Smooth muscle cell (in vitro differentiated cells): ENCODE measurements around the gene IP6K2. TPM values are rescaled to one million over a fixed set of nuclear protein-coding genes. Genes with fewer than 3 reads are reported as not detected.

Source experiments
- DNase-seq: peaks from one replicate; lab custom pipeline; 2025; ENCODE audit not compliant: unreplicated experiment; lab: John Stamatoyannopoulos, UW
- H2AFZ ChIP-seq: fragments of 200-600 bp; sonication (generic); 2 replicates; pipeline ENCODE4 v1.6.0; 2016; ENCODE audit warnings: antibody characterized with exemption, low read depth, mild to moderate bottlenecking
- H3F3A ChIP-seq: fragments of 200-600 bp; sonication (generic); 2 replicates; pipeline ENCODE4 v1.6.0; 2017; ENCODE audit warnings: antibody characterized with exemption, low read depth
- H3K27ac ChIP-seq: fragments of 200-600 bp; sonication (generic); 2 replicates; pipeline ENCODE4 v1.5.1; 2016; ENCODE audit warnings: low read depth, mild to moderate bottlenecking
- H3K27me3 ChIP-seq: fragments of 200-600 bp; sonication (generic); 2 replicates; pipeline ENCODE4 v1.6.1; 2016; ENCODE audit warnings: low read depth, mild to moderate bottlenecking
- H3K36me3 ChIP-seq: fragments of 200-600 bp; sonication (generic); 2 replicates; pipeline ENCODE4 v1.5.1; 2016; ENCODE audit warnings: low read depth
- H3K4me1 ChIP-seq: fragments of 200-600 bp; sonication (generic); 2 replicates; pipeline ENCODE4 v1.5.1; 2016; ENCODE audit warnings: low read depth
- H3K4me2 ChIP-seq: fragments of 200-600 bp; sonication (generic); 2 replicates; pipeline ENCODE4 v1.6.0; 2016; ENCODE audit warnings: mild to moderate bottlenecking
- H3K4me3 ChIP-seq: fragments of 200-600 bp; sonication (generic); 2 replicates; pipeline ENCODE4 v1.5.1; 2016; ENCODE audit warnings: mild to moderate bottlenecking
- H3K79me2 ChIP-seq: fragments of 200-600 bp; sonication (generic); 2 replicates; pipeline ENCODE4 v1.6.0; 2016; ENCODE audit warnings: low read depth, mild to moderate bottlenecking
- H3K9ac ChIP-seq: fragments of 200-600 bp; sonication (generic); 2 replicates; pipeline ENCODE4 v1.6.0; 2016; ENCODE audit warnings: low read depth
- H3K9me3 ChIP-seq: fragments of 200-600 bp; sonication (generic); replicated peaks from 2 replicates; pipeline ENCODE4 v1.5.1; 2016; ENCODE audit warnings: low read depth
- H4K20me1 ChIP-seq: fragments of 200-600 bp; sonication (generic); 2 replicates; pipeline ENCODE4 v1.6.0; 2016; ENCODE audit warnings: low read depth
- WGBS: methylation state at CpG from one replicate; pipeline ENCODE4 v1.1.7; 2016; ENCODE audit warnings: low lambda C conversion rate; 5-methylcytosine and 5-hydroxymethylcytosine counted together
- polyA plus RNA-seq: library from polyadenylated mRNA; unstranded; fragments of >200 nt; fragmentation: Nextera tagmentation; extraction: Ambion mirVana; gene quantifications from 2 replicates; pipeline ENCODE4 v1.2.1, GENCODE V29; 2016
- total RNA-seq: library from RNA; depleted of rRNA; stranded (reverse); fragments of >200 nt; gene quantifications from 2 replicates; pipeline ENCODE4 v1.2.3, GENCODE V29; 2014
- TF ChIP-seq, protein P1 (sequence below): fragments of 200-600 bp; sonication (generic); IDR thresholded peaks from 2 replicates; pipeline ENCODE4 v1.5.1; 2017; ENCODE audit warnings: borderline replicate concordance, mild to moderate bottlenecking, antibody characterized with exemption; ENCODE audit not compliant: insufficient read depth, poor library complexity, severe bottlenecking

Gene IP6K2
- total and polyA plus RNA-seq, 2 experiments from 2014 or later, result 106 to 124 TPM

DNA sequence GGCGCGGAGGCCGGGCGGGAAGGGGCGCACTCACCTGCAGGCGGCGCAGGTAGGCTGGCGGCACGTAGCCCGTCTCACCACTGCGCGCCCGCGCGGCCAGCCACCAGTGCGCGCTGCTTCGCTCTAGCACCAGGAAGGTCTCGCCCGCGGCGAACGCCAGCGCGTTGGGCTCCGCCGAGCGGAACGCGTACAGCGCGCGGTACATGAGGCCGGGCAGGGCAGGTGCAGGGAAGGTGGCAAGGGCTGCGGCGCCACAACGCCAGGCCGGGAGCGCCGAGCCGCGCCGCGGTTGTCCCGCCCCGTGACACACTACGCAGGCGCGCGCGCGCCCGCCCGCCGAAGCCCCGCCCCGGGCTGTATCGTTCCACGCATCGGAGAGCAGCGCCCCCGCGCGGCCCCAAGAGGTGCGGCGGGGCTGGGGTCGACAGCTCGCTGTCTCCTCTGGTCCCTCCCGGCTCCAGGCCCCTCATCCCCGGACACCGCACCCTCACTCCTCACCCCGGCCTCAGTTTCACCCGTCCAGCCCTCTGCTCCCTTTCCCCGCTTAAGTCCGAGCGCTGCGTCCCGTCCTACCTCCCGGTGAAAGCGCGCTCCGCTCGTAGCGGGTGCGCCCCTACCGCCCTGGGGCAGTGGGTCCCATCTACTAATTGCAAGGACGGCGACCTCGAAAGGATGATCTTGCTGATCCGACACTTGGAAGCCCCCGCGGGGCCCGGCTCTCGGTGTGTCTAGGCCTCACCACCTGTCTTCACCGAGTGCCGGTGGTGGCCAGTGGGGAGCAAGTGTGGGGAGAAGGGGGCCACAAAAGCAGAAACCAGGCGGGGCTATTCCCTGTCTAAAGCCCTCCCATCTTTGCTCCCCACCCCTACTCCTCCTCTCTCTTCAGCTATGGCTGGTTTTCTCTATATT lies 31.2 kb downstream of the IP6K2 start, which contains the start of gene NCKIPSD:
Gene NCKIPSD, minus strand, starts transcription at position 313 of the 909 bp plus-strand sequence. Its CDS starts 108 bp downstream, at position 205.
- peak within 1 kb of the TSS; percentile 94 for H3K4me2 ChIP-seq
- H3K4me3 ChIP-seq, result peak within 1 kb of the TSS; percentile 94
- WGBS, result 2% methylated on average over 67 of the region's 97 CpGs
- peaks cover under 1% of the 10 kb centered on the region for H3K36me3 ChIP-seq
- TF ChIP-seq, protein P1, sequence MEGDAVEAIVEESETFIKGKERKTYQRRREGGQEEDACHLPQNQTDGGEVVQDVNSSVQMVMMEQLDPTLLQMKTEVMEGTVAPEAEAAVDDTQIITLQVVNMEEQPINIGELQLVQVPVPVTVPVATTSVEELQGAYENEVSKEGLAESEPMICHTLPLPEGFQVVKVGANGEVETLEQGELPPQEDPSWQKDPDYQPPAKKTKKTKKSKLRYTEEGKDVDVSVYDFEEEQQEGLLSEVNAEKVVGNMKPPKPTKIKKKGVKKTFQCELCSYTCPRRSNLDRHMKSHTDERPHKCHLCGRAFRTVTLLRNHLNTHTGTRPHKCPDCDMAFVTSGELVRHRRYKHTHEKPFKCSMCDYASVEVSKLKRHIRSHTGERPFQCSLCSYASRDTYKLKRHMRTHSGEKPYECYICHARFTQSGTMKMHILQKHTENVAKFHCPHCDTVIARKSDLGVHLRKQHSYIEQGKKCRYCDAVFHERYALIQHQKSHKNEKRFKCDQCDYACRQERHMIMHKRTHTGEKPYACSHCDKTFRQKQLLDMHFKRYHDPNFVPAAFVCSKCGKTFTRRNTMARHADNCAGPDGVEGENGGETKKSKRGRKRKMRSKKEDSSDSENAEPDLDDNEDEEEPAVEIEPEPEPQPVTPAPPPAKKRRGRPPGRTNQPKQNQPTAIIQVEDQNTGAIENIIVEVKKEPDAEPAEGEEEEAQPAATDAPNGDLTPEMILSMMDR, result peak; percentile 63
- no peaks in the 10 kb centered on the region for H3K27me3 ChIP-seq
- peaks cover 28% of the 10 kb centered on the region for H3F3A ChIP-seq
- peaks cover 19% of the 10 kb centered on the region for H3K79me2 ChIP-seq
- no peaks in the 10 kb centered on the region for H3K9me3 ChIP-seq
- no peak within 1 kb of the TSS for H3K27ac ChIP-seq
- H3K9ac ChIP-seq, result peak within 1 kb of the TSS; percentile 78
- H3K4me1 ChIP-seq, result peaks cover 11% of the 10 kb centered on the region
- H4K20me1 ChIP-seq, result peaks cover 41% of the 10 kb centered on the region
- peak within 1 kb of the TSS; percentile 5 for H2AFZ ChIP-seq
- peak; percentile 69 for DNase-seq

DNA sequence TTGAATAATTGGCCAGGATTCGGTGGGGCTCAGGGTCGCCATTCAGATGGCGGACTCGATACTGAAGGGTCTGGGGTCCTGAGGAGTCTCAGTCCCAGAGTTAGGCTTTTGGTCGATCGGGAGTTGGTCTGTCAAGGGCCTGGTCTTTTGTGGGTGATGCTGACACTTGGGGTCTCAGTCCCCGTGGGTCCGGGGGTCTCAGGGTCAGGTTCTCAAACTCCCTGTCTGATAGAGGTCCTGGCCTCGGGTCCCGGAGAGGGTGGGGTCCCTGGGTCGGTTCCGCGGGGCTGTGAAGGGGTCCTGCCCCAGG lies 31.8 kb downstream of the IP6K2 start:
- H3K27me3 ChIP-seq, result no peaks in the 10 kb centered on the region
- DNase-seq, result no peak
- H4K20me1 ChIP-seq, result peaks cover 35% of the 10 kb centered on the region
- peak overlapping the region; percentile 78 for H3K9ac ChIP-seq
- peak overlapping the region; percentile 5 for H2AFZ ChIP-seq
- peak overlapping the region; percentile 94 for H3K4me2 ChIP-seq
- TF ChIP-seq, protein P1, result no peak
- H3K79me2 ChIP-seq, result peaks cover 15% of the 10 kb centered on the region
- no peaks in the 10 kb centered on the region for H3K9me3 ChIP-seq
- no peak overlapping the region for H3K27ac ChIP-seq
- peaks cover 27% of the 10 kb centered on the region for H3F3A ChIP-seq
- no peaks in the 10 kb centered on the region for H3K36me3 ChIP-seq
- WGBS, result 10% methylated on average over 13 of the region's 13 CpGs
- peaks cover 11% of the 10 kb centered on the region for H3K4me1 ChIP-seq
- peak overlapping the region; percentile 94 for H3K4me3 ChIP-seq

DNA sequence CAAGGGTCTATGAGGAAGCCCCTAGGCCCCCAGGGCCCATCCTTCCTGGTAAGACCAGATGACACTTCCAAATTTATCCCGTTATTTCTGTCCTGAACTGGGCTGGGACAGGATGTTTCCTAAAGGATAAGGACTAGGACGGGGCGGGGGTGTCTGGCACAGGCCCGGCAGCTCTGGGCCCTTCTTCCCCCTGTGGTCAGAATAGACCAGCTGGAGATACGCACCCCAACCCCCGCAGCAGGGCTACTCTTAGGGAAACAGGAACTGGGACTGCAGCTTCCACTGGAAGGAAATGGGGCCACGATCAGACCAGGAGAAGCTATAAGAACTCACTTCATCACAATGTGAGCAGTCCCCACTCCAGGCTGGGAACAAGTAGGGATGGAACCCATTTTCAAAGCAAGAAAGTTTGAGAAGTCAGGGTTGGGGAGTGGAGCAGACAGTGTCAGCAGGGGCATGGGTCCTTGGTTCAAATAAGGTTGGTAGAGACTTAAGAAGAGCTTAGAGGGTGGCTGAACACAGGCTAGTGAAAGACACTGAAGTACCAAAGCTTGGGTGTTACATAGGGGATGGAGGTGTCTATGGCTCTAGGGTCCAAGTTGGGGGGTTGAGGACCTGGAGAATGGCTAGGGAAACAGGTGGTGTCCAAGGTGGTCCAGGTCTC lies 32.4 kb downstream of the IP6K2 start:
- peaks cover 11% of the 10 kb centered on the region for H3K4me1 ChIP-seq
- WGBS, result 74% methylated on average over 7 of the region's 7 CpGs
- H4K20me1 ChIP-seq, result peaks cover 28% of the 10 kb centered on the region
- H3F3A ChIP-seq, result peaks cover 25% of the 10 kb centered on the region
- TF ChIP-seq, protein P1, result no peak
- H3K79me2 ChIP-seq, result peaks cover 15% of the 10 kb centered on the region
- H2AFZ ChIP-seq, result no peak overlapping the region
- no peaks in the 10 kb centered on the region for H3K27me3 ChIP-seq
- H3K4me3 ChIP-seq, result peak overlapping the region; percentile 94
- DNase-seq, result no peak
- peak overlapping the region; percentile 94 for H3K4me2 ChIP-seq
- H3K27ac ChIP-seq, result no peak overlapping the region
- no peak overlapping the region for H3K9ac ChIP-seq
- H3K36me3 ChIP-seq, result no peaks in the 10 kb centered on the region
- no peaks in the 10 kb centered on the region for H3K9me3 ChIP-seq
